GM18870 (cell line): ENCODE results near the gene UNC93B1.

ENCODE experiments used
- ATAC-seq: cut with Tn5 transposase; IDR thresholded peaks from one replicate; pipeline ENCODE4 v1.9.1; 2021; ENCODE audit warnings: moderate library complexity; ENCODE audit not compliant: unreplicated experiment

UNC93B1 gene, protein sequence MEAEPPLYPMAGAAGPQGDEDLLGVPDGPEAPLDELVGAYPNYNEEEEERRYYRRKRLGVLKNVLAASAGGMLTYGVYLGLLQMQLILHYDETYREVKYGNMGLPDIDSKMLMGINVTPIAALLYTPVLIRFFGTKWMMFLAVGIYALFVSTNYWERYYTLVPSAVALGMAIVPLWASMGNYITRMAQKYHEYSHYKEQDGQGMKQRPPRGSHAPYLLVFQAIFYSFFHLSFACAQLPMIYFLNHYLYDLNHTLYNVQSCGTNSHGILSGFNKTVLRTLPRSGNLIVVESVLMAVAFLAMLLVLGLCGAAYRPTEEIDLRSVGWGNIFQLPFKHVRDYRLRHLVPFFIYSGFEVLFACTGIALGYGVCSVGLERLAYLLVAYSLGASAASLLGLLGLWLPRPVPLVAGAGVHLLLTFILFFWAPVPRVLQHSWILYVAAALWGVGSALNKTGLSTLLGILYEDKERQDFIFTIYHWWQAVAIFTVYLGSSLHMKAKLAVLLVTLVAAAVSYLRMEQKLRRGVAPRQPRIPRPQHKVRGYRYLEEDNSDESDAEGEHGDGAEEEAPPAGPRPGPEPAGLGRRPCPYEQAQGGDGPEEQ

GRCh38 chr11:68003846-68004550 is at the start of gene UNC93B1:
UNC93B1 (minus strand) TSS chr11:68004097; CDS start chr11:68004043, 54 bp downstream.
- ATAC-seq: no peak

- no peak for ATAC-seq
Measured at GRCh38 chr11:68053117-68053516, 49.2 kb upstream of the UNC93B1 start.

DNA sequence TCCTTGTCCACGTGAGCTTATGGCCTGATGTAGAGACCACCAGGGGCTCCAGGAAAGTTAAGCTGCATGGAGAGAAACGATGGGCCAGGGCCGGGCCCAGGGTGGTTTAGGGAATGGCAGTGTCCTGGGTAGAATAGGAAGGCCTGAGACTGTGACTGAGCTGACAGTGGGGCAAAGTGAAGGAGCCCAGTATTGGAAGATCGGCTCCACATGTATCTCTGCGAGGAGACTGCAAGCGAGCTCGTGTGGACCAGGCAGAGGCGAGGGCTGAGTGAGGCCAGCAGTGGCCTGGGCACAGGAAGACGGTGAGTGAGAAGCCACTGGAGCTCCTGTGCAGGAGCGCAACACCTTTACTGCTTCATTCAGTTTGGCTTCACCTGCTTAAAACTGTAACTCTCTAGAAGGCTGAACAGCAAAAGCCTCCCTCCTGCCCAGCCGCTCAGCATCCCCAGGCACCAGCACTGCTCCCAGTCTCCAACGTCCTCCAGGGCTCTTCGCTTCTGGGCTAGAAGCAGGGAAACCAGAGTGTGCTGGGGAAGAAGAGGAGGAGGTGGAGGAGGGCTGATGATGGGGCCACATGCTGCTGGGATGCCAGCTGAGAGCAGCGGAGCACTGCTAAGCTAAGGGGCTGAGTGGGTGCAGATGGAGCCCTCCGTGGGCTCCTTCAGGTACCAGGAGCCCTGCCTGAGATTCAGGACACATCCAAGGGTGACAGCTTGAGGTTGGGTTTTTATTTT is 48.4 kb upstream of the UNC93B1 start:
- ATAC-seq: no peak

- ATAC-seq: no peak
Measured at GRCh38 chr11:68051191-68052136, 47.6 kb upstream of the UNC93B1 start.

GRCh38 chr11:68050371-68050841 is 46.5 kb upstream of the UNC93B1 start:
- ATAC-seq: no peak

DNA sequence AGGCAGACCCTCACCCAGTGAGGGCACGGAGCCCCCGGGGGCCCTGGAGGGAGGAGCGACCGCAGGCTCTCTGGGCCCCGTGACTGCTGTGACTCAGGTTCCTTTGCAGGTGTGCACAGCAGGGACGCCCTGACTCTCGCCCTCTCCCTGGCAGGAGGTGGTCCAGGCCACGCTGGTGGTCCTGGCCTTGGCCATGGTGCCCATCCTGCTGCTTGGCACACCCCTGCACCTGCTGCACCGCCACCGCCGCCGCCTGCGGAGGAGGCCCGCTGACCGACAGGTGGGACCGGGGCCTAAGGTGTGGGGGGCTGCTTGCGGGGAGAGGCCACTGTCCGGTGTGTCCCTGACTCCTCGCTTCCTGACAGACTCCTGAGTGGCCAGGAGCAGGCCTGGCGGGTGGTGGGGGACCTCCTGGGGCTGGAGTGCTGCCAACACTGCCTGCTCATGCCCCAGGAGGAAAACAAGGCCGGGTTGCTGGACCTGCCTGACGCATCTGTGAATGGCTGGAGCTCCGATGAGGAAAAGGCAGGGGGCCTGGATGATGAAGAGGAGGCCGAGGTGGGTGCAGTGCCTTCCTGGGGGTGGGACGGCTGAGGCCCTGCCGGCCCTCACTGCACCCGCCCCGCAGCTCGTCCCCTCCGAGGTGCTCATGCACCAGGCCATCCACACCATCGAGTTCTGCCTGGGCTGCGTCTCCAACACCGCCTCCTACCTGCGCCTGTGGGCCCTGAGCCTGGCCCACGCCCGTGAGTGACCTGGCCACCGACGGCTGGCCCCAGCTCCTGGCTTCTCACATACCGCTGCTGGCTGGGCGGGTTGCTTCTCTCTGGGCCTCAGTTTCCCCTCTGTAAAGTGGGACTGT is 45.8 kb upstream of the UNC93B1 start:
- no peak for ATAC-seq

DNA sequence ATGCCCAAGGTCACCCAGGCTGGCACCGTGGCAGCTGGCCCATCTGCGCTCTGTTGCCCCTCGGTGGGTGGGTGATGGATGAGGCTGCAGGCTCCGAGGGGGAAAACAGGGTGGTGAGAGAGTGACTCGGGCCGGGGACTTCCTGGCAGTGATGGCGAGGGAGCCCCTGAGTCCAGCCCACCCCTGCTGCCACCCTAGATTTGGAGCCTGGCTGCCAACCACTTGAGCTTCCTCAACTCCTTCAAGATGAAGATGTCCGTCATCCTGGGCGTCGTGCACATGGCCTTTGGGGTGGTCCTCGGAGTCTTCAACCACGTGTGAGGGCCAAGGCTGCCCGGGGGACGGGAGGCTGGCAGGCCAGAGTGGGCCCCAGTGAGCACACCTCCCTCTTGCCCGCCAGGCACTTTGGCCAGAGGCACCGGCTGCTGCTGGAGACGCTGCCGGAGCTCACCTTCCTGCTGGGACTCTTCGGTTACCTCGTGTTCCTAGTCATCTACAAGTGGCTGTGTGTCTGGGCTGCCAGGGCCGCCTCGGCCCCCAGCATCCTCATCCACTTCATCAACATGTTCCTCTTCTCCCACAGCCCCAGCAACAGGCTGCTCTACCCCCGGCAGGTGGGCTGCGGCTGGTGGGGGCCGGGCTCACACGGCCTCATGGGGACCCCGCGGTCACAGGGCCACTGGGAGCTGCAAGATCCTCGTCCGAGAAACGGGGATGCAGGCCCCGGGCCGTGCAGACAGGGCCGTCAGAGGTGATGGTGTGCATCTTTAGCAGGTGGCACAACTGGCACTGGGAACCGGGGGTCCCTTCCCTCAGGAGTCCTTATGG is 45.0 kb upstream of the UNC93B1 start:
- no peak for ATAC-seq

DNA sequence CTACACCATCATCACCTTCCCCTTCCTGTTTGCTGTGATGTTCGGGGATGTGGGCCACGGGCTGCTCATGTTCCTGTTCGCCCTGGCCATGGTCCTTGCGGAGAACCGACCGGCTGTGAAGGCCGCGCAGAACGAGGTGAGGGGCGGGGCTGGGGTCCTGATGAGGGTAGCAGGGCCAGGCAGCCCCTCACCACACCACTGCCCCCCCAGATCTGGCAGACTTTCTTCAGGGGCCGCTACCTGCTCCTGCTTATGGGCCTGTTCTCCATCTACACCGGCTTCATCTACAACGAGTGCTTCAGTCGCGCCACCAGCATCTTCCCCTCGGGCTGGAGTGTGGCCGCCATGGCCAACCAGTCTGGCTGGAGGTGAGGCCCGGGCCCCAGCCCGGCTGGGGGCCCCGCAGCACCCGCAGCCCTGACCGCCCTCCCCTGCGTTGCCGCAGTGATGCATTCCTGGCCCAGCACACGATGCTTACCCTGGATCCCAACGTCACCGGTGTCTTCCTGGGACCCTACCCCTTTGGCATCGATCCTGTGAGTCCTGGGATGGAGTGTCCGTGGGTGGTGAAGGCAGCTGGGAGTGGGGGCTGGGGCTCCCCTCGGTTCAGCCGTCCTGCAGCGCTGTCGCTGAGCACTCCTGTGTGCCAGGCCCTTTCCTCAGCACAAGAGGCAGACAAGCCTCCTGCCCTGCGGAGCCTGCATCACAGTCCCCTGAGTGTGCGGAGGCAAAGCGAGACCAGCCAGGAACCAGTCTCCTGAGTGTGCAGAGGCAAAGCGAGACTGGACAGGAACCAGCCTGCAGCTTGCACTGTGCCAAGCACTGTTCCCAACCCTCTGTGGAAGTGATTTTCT is 43.8 kb upstream of the UNC93B1 start:
- no peak for ATAC-seq

DNA sequence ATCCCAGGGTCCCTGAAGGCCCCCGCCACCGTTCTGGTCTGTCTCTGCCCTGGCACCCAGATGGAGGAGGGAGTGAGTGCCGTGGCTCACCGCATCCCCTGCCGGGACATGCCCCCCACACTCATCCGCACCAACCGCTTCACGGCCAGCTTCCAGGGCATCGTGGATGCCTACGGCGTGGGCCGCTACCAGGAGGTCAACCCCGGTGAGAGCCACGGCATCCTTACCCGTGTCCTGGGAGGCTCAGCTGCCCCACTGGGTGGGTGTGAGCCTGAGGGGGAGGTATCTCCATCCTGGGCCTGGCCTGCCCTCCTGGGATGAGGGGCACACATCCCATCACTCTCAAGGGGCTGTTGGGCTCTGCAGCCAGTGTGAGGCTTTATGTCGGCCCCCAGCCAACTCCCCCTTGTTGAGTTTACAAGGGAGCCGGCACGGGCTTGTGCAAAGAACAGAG is 41.0 kb upstream of the UNC93B1 start:
- ATAC-seq: no peak

DNA sequence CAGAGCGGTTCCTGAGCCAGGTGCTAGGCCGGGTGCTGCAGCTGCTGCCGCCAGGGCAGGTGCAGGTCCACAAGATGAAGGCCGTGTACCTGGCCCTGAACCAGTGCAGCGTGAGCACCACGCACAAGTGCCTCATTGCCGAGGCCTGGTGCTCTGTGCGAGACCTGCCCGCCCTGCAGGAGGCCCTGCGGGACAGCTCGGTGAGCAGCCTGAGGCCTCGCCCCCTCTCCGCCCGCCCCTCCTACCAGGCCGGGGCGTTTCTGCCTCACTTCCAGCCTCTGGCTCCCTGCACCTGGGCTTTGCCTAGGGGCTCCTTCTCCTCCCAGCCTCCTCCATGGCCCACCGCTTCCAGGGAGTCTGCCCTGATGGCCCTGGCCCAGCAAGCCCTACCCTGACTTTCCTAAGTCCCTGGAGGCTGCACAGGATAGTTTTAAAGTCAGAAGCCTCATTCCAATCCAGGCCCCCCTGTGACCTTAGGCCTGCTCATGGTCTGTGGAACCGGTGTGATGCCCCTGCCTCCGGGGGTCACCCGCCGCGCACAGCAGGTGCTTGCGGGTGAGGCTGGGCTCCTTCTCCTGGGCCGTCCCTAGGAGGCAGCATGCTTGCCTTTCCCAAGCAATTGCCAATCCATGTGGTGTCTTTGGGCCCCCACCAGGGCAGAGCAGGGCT is 40.4 kb upstream of the UNC93B1 start:
- ATAC-seq: no peak

DNA sequence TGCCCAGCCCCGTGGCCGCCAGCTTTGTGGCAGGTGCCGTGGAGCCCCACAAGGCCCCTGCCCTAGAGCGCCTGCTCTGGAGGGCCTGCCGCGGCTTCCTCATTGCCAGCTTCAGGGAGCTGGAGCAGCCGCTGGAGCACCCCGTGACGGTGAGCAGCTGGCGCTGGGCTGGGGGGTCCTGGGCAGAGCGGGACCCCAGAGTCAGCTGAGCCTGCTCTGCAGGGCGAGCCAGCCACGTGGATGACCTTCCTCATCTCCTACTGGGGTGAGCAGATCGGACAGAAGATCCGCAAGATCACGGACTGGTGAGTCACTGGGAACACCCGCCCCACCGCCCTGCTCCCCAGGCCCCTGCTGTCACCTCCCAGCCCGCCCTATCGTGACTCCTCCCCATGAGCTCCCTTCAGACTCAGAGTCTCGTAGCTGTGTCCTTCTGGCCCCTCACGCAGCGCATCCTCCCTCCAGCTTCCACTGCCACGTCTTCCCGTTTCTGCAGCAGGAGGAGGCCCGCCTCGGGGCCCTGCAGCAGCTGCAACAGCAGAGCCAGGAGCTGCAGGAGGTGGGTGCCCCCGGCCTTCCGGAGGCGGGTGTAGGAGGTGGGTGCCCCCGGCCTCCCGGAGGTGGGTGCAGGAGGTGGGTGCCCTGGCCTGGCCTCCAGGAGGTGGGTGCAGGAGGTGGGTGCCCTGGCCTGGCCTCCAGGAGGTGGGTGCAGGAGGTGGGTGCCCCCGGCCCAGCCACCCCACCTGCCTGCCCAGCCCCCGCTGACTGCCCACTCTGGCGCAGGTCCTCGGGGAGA is 39.6 kb upstream of the UNC93B1 start:
- no peak for ATAC-seq

DNA sequence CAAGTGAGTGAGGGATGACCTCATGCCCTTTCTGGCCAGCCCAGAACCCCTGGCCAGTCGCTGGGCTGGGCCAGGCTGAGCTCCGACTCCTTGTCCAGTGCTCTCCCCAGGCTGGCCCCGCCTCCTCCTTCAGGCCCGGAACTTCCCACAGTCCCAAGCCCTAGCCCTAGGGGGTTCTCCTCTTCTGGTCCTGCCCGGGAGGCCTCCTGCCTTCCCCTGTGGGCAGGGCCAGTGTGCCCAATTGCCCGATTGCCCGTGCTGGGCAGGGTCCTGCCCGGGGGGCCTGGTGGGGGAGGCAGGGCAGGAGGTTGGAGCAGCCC is 39.1 kb upstream of the UNC93B1 start:
- no peak for ATAC-seq

DNA sequence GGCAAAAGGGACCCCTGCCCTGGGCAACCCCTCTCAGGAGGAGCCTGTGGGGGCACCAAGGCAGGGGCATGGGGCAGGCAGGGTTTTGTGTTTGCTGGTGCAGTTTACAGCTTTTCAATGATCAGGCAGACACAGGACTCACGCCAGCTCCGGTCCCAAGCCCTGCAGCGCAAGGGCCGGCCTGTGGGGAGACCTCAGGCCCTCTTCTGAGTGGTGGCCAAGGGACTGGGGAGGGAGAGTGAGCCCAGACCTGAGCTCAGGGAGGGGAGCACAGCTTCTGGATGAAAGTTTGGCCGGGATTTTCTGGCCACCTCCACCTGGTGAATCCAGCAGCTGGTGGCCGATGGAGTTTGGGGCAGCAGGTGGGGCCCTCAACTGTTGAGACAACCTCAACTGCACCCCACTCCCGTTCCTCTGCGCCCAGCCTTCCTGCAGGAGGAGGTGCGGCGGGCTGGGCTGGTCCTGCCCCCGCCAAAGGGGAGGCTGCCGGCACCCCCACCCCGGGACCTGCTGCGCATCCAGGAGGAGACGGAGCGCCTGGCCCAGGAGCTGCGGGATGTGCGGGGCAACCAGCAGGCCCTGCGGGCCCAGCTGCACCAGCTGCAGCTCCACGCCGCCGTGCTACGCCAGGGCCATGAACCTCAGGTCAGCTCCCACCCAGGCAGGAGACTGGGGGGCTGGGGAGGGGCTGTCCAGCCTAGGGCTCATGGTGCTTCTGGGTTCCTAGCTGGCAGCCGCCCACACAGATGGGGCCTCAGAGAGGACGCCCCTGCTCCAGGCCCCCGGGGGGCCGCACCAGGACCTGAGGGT is 38.5 kb upstream of the UNC93B1 start:
- ATAC-seq: no peak

DNA sequence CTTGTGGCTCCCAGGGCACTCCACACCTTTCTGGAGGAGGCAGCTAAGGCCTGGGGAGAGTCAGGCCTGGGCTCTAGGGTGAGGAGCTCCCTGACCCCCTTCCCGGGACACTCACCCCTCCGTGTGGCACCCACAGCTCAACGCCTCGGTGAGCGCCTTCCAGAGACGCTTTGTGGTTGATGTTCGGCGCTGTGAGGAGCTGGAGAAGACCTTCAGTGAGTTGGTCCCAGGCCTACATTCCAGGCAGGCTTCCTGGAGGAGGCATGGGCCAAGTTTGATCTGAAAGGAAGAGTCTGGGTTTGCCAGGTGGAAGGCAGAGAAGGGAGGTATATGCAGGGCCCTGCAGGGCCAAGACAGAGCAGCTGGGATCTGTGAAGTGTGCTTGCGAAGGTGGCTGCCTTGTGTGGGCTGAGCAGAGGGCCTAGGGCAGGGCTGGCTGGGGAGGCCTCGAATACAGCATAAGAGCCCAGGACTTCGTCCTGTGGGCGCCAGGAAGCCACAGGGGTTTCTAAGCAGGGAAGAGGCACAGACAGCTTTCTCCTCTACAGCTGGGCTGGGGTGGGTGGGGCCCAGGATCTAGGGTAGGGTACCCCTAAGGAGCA is 37.8 kb upstream of the UNC93B1 start:
- no peak for ATAC-seq
